HL-60 (cell line): ENCODE results near the gene ANKRD33B.

Experiments
- DNase-seq, 2 experiments: peaks; one replicate each; pipeline ENCODE4 v3.0.0-alpha.2; 2010 to 2020; ENCODE audit warnings: low read depth in 1 of 2, low spot score in 1 of 2
- H3K27ac ChIP-seq: fragments of 250-450 bp; sonication (Bioruptor Pico); replicated peaks from 2 replicates; pipeline ENCODE4 v1.5.1; 2020; ENCODE audit warnings: mild to moderate bottlenecking, moderate library complexity
- H3K27me3 ChIP-seq: fragments of 250-450 bp; sonication (Bioruptor Pico); 2 replicates; pipeline ENCODE4 v1.5.1; 2021; ENCODE audit warnings: mild to moderate bottlenecking, moderate library complexity; ENCODE audit not compliant: insufficient read depth, poor library complexity, severe bottlenecking
- H3K4me3 ChIP-seq: replicated peaks from 2 replicates; pipeline ENCODE4 v1.5.1; 2011; ENCODE audit warnings: mild to moderate bottlenecking, control low read depth, low read length; ENCODE audit not compliant: insufficient read depth
- CTCF ChIP-seq: IDR thresholded peaks from one replicate; pipeline ENCODE4 v1.5.1; 2011; ENCODE audit warnings: low read length, control low read depth, inconsistent platforms; ENCODE audit not compliant: insufficient read depth
- GABPA ChIP-seq: IDR thresholded peaks from 2 replicates; pipeline ENCODE4 v1.6.1; 2012; ENCODE audit warnings: low read depth
- POLR2AphosphoS5 ChIP-seq: IDR thresholded peaks from 2 replicates; pipeline ENCODE4 v1.6.1; 2012; ENCODE audit warnings: low read depth
- REST ChIP-seq: IDR thresholded peaks from 2 replicates; pipeline ENCODE4 v1.6.1; 2012; ENCODE audit warnings: low read depth; ENCODE audit not compliant: insufficient replicate concordance
- SPI1 ChIP-seq: IDR thresholded peaks from 2 replicates; pipeline ENCODE4 v1.6.1; 2012; ENCODE audit warnings: low read depth, mild to moderate bottlenecking, borderline replicate concordance

Gene ANKRD33B

GRCh38 chr5:10536931-10537579, 26.8 kb upstream of the ANKRD33B start:
- Histone ChIP-seq H3K4me3 (peak overlapping the region; percentile 32), H3K27me3 (no peaks in the 10 kb centered on the region), H3K27ac (peak overlapping the region; percentile 52)
- no peak for TF ChIP-seq REST
- TF ChIP-seq POLR2AphosphoS5: 0 out of 2 replicates have a peak, but pooled peaks have one; percentile 27
- TF ChIP-seq CTCF: no peak
- TF ChIP-seq SPI1: peak; percentile 64; the same call in 1 of the 2 replicates
- TF ChIP-seq GABPA: no peak
- DNase-seq: peak; percentile 48 to 65

- Histone ChIP-seq H3K27me3 (no peaks in the 10 kb centered on the region), H3K4me3 (no peak overlapping the region), H3K27ac (peak overlapping the region; percentile 52)
Observed at GRCh38 chr5:10537624-10538023, 26.2 kb upstream of the ANKRD33B start.

GRCh38 chr5:10538103-10538788, 25.6 kb upstream of the ANKRD33B start:
- TF ChIP-seq SPI1 (no peak), POLR2AphosphoS5 (no peak), CTCF (no peak), GABPA (no peak), REST (no peak)
- Histone ChIP-seq H3K27ac (no peak overlapping the region), H3K27me3 (no peaks in the 10 kb centered on the region), H3K4me3 (no peak overlapping the region)
- DNase-seq: no peak

More at GRCh38 chr5:10537624-10538023, 26.2 kb upstream of the ANKRD33B start:
- TF ChIP-seq SPI1 (peak; percentile 14; the same call in 1 of the 2 replicates), REST (no peak)
- no peak for DNase-seq
